BE2C (cell line): ENCODE results near the gene CSF1R.

ENCODE experiments used
- DNase-seq: peaks from one replicate; pipeline ENCODE4 v3.0.0-alpha.2; 2020
- H3K27me3 ChIP-seq: fragments of 250-450 bp; sonication (Bioruptor Pico); 2 replicates; pipeline ENCODE4 v1.5.1; 2020; ENCODE audit warnings: mild to moderate bottlenecking
- H3K36me3 ChIP-seq: fragments of 250-450 bp; sonication (Bioruptor Pico); 2 replicates; pipeline ENCODE4 v1.5.1; 2020; ENCODE audit warnings: mild to moderate bottlenecking
- H3K4me1 ChIP-seq: fragments of 250-450 bp; sonication (Bioruptor Pico); 2 replicates; pipeline ENCODE4 v1.5.1; 2020
- H3K4me3 ChIP-seq: 2 replicates; pipeline ENCODE4 v1.5.1; 2011; ENCODE audit warnings: low read depth, low read length
- H3K9me3 ChIP-seq: fragments of 250-450 bp; sonication (Bioruptor Pico); 2 replicates; pipeline ENCODE4 v1.5.1; 2020
- TF ChIP-seq, protein P1 (sequence below): IDR thresholded peaks from 2 replicates; pipeline ENCODE4 v1.5.1; 2012; ENCODE audit warnings: mild to moderate bottlenecking, low read depth, low read length

CSF1R gene

DNA sequence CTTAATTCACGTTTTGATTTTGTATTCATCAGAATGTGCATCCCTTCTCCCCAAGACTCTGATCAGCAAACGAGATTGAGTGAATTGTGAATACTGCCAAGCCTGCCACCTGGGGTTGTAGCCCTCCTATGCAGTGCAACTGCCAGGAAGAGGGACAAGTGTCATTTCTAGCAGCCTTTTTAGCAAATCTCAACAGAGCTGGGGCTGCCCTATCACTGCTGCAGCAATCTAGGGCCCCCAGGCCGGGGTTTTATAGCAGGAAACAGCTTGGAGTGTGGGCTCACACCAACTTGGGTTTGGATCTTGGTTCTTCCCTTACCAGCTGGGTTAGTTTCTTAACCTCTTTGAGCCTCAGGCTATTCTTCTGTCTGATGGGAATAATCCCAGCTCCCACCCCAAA lies 4.0 kb downstream of the CSF1R start:
- no peaks in the 10 kb centered on the region for H3K4me1 ChIP-seq
- TF ChIP-seq, protein P1, sequence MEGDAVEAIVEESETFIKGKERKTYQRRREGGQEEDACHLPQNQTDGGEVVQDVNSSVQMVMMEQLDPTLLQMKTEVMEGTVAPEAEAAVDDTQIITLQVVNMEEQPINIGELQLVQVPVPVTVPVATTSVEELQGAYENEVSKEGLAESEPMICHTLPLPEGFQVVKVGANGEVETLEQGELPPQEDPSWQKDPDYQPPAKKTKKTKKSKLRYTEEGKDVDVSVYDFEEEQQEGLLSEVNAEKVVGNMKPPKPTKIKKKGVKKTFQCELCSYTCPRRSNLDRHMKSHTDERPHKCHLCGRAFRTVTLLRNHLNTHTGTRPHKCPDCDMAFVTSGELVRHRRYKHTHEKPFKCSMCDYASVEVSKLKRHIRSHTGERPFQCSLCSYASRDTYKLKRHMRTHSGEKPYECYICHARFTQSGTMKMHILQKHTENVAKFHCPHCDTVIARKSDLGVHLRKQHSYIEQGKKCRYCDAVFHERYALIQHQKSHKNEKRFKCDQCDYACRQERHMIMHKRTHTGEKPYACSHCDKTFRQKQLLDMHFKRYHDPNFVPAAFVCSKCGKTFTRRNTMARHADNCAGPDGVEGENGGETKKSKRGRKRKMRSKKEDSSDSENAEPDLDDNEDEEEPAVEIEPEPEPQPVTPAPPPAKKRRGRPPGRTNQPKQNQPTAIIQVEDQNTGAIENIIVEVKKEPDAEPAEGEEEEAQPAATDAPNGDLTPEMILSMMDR: no peak
- no peaks in the 10 kb centered on the region for H3K36me3 ChIP-seq
- no peak for DNase-seq
- peaks cover 11% of the 10 kb centered on the region for H3K27me3 ChIP-seq
- H3K4me3 ChIP-seq: no peak overlapping the region
- no peaks in the 10 kb centered on the region for H3K9me3 ChIP-seq

DNA sequence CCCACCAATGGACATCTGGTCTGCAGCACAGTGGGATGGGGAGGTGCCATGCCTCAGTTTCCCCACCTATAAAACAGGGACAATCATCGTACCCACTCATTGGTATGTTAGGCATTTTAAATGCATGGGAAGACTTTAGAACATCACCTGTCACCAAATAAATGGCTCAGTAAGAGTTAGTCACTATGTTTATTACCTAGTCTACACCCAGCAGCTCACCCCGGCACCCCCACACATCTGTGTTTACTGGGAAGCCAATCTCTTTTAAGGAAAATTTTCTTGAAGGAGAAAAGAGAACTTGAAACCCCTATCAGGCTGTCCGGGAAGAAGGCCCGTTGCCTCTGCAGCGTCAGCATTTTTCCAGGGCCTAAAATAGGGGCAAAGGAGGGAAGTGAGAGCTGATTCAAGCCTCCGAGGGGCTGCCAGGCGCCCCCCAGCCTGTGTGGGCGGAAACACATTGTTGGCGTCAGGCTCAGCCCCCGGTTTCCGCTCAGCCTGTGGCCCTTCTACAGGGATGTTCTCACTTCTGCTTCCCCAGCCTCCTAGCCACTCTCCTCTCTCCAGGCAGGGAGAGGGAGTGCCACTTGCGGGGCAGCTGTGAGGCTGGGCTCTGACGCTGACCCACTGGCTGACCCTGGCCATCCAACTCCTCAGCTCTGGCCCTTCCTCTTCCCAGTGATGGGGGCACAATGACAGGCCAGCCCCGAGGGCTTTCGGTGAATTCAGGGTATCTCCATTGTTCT lies 4.6 kb downstream of the CSF1R start:
- TF ChIP-seq, protein P1: no peak
- Histone ChIP-seq H3K4me3 (no peak overlapping the region), H3K36me3 (no peaks in the 10 kb centered on the region), H3K4me1 (no peaks in the 10 kb centered on the region), H3K27me3 (peaks cover 4% of the 10 kb centered on the region; the same call in 1 of the 2 replicates), H3K9me3 (no peaks in the 10 kb centered on the region)
- DNase-seq: no peak

DNA sequence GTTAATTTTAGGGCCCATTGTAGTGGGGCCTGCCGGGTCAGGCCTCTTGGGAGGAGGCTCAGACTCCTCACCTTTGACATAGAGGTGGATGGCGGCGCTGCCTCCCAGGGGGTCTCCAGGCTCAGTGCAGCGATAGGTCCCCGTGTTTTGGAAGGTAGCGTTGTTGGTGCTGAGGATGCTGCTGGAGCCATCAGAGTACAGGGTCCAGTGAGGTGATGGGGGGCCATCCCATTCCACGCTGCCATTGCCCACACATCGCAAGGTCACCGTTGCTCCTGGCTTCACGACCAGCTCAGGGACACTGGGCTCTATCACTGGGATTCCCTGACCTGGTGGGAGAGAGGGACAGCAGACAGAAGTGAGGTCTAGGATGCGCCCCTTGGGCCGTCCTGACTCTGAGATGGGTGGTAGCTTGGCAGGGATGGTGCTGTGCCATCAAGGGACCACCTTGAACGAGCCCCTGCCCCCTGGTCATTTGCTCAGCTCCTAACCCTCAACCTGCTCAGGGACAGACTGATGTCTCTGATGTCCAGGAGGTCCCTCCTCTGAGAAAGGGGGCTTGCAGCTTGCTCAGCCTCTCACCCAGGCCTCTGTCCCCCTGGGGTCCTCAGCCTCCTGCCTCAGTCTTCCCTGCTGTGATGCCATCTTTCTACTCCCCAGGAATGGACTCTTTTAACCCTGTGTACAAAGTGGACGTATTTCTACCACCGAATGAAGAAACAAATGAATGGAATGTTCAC lies 5.5 kb downstream of the CSF1R start:
- Histone ChIP-seq H3K9me3 (no peaks in the 10 kb centered on the region), H3K27me3 (no peaks in the 10 kb centered on the region), H3K4me3 (no peak overlapping the region), H3K36me3 (no peaks in the 10 kb centered on the region), H3K4me1 (no peaks in the 10 kb centered on the region)
- no peak for DNase-seq
- TF ChIP-seq, protein P1: no peak

DNA sequence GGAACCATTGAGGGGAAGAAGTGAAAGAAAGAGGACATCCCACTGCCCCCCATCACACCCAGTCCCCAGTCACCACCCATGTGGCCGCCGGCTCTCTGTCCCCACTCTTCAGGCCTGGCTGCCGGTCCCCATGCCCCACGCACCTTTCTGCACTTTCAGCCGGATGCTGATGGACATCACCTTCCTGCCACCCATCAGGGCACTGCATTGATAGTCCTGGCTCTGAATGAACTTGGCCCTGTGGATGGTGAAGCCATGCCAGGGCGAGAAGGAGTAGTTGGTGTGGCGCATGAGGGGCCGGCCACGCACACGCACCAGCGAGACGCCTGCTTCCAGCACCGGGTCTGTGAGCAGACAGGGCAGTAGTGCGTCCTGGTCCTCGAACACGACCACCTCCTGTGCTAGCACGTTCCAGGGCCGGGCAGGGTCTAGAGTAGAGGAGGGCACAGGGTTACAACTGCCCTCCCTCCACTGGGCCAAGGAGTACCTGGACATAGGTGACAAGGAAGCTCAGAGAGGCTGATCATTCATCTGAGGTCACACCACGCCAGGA lies 6.4 kb downstream of the CSF1R start:
- TF ChIP-seq, protein P1: no peak

DNA sequence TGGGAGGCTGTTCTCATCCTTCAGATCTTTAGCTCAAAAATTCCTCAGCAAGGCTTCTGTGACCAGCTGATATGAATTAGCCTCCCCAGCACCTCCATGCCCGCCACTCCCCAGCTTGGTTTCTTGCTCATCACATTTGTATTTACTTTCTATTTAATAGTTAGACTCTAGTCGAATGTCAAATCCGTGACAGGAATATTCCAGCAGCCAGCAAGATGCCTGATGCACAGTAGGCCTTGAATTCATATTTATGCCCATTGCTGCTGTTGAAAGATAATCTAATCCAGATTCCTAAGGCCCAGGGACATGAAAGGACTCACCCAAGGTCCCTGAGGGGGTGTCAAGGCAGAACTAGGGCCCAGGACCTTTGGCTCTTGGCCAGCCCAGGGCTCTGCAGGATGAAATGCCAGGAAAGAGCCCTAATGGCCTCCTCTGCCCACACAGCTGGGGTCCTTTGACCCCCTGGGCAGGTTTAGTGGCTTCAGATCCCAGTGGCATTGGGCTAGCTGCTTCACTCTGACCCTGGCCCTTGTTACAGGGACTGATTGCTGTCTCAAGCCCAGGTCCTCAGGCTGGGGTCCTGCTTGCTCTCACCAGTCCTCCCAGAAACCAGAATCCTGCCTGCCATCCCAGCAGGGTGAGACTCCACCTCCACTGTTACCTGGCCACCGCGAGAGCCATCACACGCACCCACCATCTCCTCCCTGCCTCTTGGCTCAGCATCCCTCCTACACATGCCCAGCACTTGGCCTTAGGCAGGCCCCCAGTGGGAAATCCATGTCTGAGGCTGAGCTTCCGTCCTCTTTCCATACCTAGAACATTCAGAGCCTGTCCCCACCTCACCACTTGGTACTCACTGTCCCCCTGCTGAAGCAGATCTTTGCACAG lies 7.3 kb downstream of the CSF1R start:
- no peaks in the 10 kb centered on the region for H3K9me3 ChIP-seq
- no peaks in the 10 kb centered on the region for H3K4me1 ChIP-seq
- TF ChIP-seq, protein P1: no peak
- no peaks in the 10 kb centered on the region for H3K27me3 ChIP-seq
- no peaks in the 10 kb centered on the region for H3K36me3 ChIP-seq
- no peak for DNase-seq
- H3K4me3 ChIP-seq: no peak overlapping the region

More for the DNA sequence above, 6.4 kb downstream of the CSF1R start:
- no peak overlapping the region for H3K4me3 ChIP-seq
- no peaks in the 10 kb centered on the region for H3K4me1 ChIP-seq
- no peaks in the 10 kb centered on the region for H3K9me3 ChIP-seq
- H3K36me3 ChIP-seq: no peaks in the 10 kb centered on the region
- H3K27me3 ChIP-seq: no peaks in the 10 kb centered on the region
- DNase-seq: no peak
